ENCODE measurements around the gene FAM120C.

The FAM120C gene

GRCh38 chrX:54093159-54093558 lies 89.9 kb downstream of the FAM120C start:
- Histone ChIP-seq H3K27ac (ENCODE audit: poor library complexity, severe bottlenecking) (no peak overlapping the region), H3K4me1 (ENCODE audit: insufficient read depth, poor library complexity, severe bottlenecking) (no peaks in the 10 kb centered on the region), H3K36me3 (ENCODE audit: low read depth) (no peaks in the 10 kb centered on the region), H3K9me3 (ENCODE audit: severe bottlenecking) (no peaks in the 10 kb centered on the region), H3K27me3 (ENCODE audit: insufficient read depth, poor library complexity, severe bottlenecking) (no peaks in the 10 kb centered on the region), H3K4me3 (ENCODE audit: severe bottlenecking) (no peak overlapping the region)
- DNase-seq (ENCODE audit: low spot score) (no peak), ATAC-seq (ENCODE audit: low read depth) (no peak)
- no peak for TF ChIP-seq CTCF (IDR thresholded peaks at IDR 0.05; ENCODE audit: poor library complexity, severe bottlenecking)

GRCh38 chrX:54090880-54091279 lies 92.2 kb downstream of the FAM120C start:
- H3K4me3 ChIP-seq (ENCODE audit: severe bottlenecking): no peak overlapping the region
- TF ChIP-seq CTCF (IDR thresholded peaks at IDR 0.05; ENCODE audit: poor library complexity, severe bottlenecking): no peak
- no peaks in the 10 kb centered on the region for H3K9me3 ChIP-seq (ENCODE audit: severe bottlenecking)
- no peak overlapping the region for H3K27ac ChIP-seq (ENCODE audit: poor library complexity, severe bottlenecking)
- H3K4me1 ChIP-seq (ENCODE audit: insufficient read depth, poor library complexity, severe bottlenecking): no peaks in the 10 kb centered on the region
- DNase-seq (ENCODE audit: low spot score) (no peak), ATAC-seq (ENCODE audit: low read depth) (no peak)
- no peaks in the 10 kb centered on the region for H3K27me3 ChIP-seq (ENCODE audit: insufficient read depth, poor library complexity, severe bottlenecking)
- no peaks in the 10 kb centered on the region for H3K36me3 ChIP-seq (ENCODE audit: low read depth)

GRCh38 chrX:54089191-54089590 lies 93.9 kb downstream of the FAM120C start:
- H3K36me3 ChIP-seq (ENCODE audit: low read depth): no peaks in the 10 kb centered on the region
- no peak overlapping the region for H3K27ac ChIP-seq (ENCODE audit: poor library complexity, severe bottlenecking)
- DNase-seq (ENCODE audit: low spot score) (no peak), ATAC-seq (ENCODE audit: low read depth) (no peak)
- H3K4me3 ChIP-seq (ENCODE audit: severe bottlenecking): no peak overlapping the region
- TF ChIP-seq CTCF (IDR thresholded peaks at IDR 0.05; ENCODE audit: poor library complexity, severe bottlenecking): no peak
- no peaks in the 10 kb centered on the region for H3K27me3 ChIP-seq (ENCODE audit: insufficient read depth, poor library complexity, severe bottlenecking)
- no peaks in the 10 kb centered on the region for H3K4me1 ChIP-seq (ENCODE audit: insufficient read depth, poor library complexity, severe bottlenecking)
- H3K9me3 ChIP-seq (ENCODE audit: severe bottlenecking): no peaks in the 10 kb centered on the region

GRCh38 chrX:54087661-54088060 lies 95.4 kb downstream of the FAM120C start:
- Histone ChIP-seq H3K36me3 (ENCODE audit: low read depth) (no peaks in the 10 kb centered on the region), H3K4me3 (ENCODE audit: severe bottlenecking) (no peak overlapping the region), H3K9me3 (ENCODE audit: severe bottlenecking) (no peaks in the 10 kb centered on the region), H3K27me3 (ENCODE audit: insufficient read depth, poor library complexity, severe bottlenecking) (no peaks in the 10 kb centered on the region), H3K4me1 (ENCODE audit: insufficient read depth, poor library complexity, severe bottlenecking) (no peaks in the 10 kb centered on the region), H3K27ac (ENCODE audit: poor library complexity, severe bottlenecking) (no peak overlapping the region)
- ATAC-seq (ENCODE audit: low read depth) (no peak), DNase-seq (ENCODE audit: low spot score) (no peak)
- TF ChIP-seq CTCF (IDR thresholded peaks at IDR 0.05; ENCODE audit: poor library complexity, severe bottlenecking): no peak

- DNase-seq (ENCODE audit: low spot score) (no peak), ATAC-seq (ENCODE audit: low read depth) (no peak)
- Histone ChIP-seq H3K27ac (ENCODE audit: poor library complexity, severe bottlenecking) (no peak overlapping the region), H3K9me3 (ENCODE audit: severe bottlenecking) (no peaks in the 10 kb centered on the region), H3K4me3 (ENCODE audit: severe bottlenecking) (no peak overlapping the region), H3K27me3 (ENCODE audit: insufficient read depth, poor library complexity, severe bottlenecking) (no peaks in the 10 kb centered on the region), H3K36me3 (ENCODE audit: low read depth) (no peaks in the 10 kb centered on the region), H3K4me1 (ENCODE audit: insufficient read depth, poor library complexity, severe bottlenecking) (no peaks in the 10 kb centered on the region)
- no peak for TF ChIP-seq CTCF (IDR thresholded peaks at IDR 0.05; ENCODE audit: poor library complexity, severe bottlenecking)
Observed at GRCh38 chrX:54085666-54086065, 97.4 kb downstream of the FAM120C start.

Data from RWPE2 (cell line).